ENCODE results near the gene STK31.
"Not testable (repeated sequence)": the region's sequence is repeated elsewhere in the genome, so short reads cannot be mapped to it uniquely, and the experiment has no call there.

The STK31 gene

GRCh38 chr7:23710000-23710399 is at the start of gene STK31:
Gene STK31 (plus strand): TSS chr7:23710219. CDS start chr7:23710286, 67 bp downstream.
- Histone ChIP-seq H3K36me3 (ENCODE audit: control insufficient read depth in 2 of 2, insufficient read depth in 2 of 2, low read length in 2 of 2) (peaks cover 6 to 7% of the 10 kb centered on the region in 2 donors), H3K27ac (ENCODE audit: low read length) (no peak within 1 kb of the TSS), H3K9ac (ENCODE audit: low read length in 2 of 2) (no peak within 1 kb of the TSS), H3K4me1 (ENCODE audit: control insufficient read depth, insufficient read depth, low read length) (no peaks in the 10 kb centered on the region), H3K27me3 (ENCODE audit: control insufficient read depth in 1 of 2, insufficient read depth in 2 of 2, low read length in 2 of 2) (no peaks in the 10 kb centered on the region), H3K9me3 (ENCODE audit: control insufficient read depth in 2 of 2, low read length in 2 of 2) (no peaks in the 10 kb centered on the region), H3K4me3 (ENCODE audit: low read length in 2 of 2) (no peak within 1 kb of the TSS)

GRCh38 chr7:23661385-23661784 is 48.6 kb upstream of the STK31 start:
- H3K36me3 ChIP-seq (ENCODE audit: control insufficient read depth in 2 of 2, insufficient read depth in 2 of 2, low read length in 2 of 2) = no peaks in the 10 kb centered on the region
- no peak overlapping the region for H3K4me3 ChIP-seq (ENCODE audit: low read length in 2 of 2)
- no peaks in the 10 kb centered on the region for H3K4me1 ChIP-seq (ENCODE audit: control insufficient read depth, insufficient read depth, low read length)
- no peak overlapping the region for H3K9ac ChIP-seq (ENCODE audit: low read length in 2 of 2)
- H3K9me3 ChIP-seq (ENCODE audit: control insufficient read depth in 2 of 2, low read length in 2 of 2) = no peaks in the 10 kb centered on the region
- H3K27me3 ChIP-seq (ENCODE audit: control insufficient read depth in 1 of 2, insufficient read depth in 2 of 2, low read length in 2 of 2) = no peaks in the 10 kb centered on the region
- no peak overlapping the region for H3K27ac ChIP-seq (ENCODE audit: low read length)

- Histone ChIP-seq H3K36me3 (ENCODE audit: control insufficient read depth in 2 of 2, insufficient read depth in 2 of 2, low read length in 2 of 2) (no peaks in the 10 kb centered on the region), H3K27ac (ENCODE audit: low read length) (no peak overlapping the region), H3K9me3 (ENCODE audit: control insufficient read depth in 2 of 2, low read length in 2 of 2) (no peaks in the 10 kb centered on the region), H3K4me1 (ENCODE audit: control insufficient read depth, insufficient read depth, low read length) (no peaks in the 10 kb centered on the region), H3K4me3 (ENCODE audit: low read length in 2 of 2) (no peak overlapping the region), H3K27me3 (ENCODE audit: control insufficient read depth in 1 of 2, insufficient read depth in 2 of 2, low read length in 2 of 2) (no peaks in the 10 kb centered on the region), H3K9ac (ENCODE audit: low read length in 2 of 2) (no peak overlapping the region)
These were observed 47.7 kb upstream of the STK31 start for GRCh38 chr7:23662124-23662983.

- Histone ChIP-seq H3K36me3 (ENCODE audit: control insufficient read depth in 2 of 2, insufficient read depth in 2 of 2, low read length in 2 of 2) (no peaks in the 10 kb centered on the region), H3K27ac (ENCODE audit: low read length) (no peak overlapping the region), H3K9ac (ENCODE audit: low read length in 2 of 2) (no peak overlapping the region), H3K4me1 (ENCODE audit: control insufficient read depth, insufficient read depth, low read length) (no peaks in the 10 kb centered on the region), H3K27me3 (ENCODE audit: control insufficient read depth in 1 of 2, insufficient read depth in 2 of 2, low read length in 2 of 2) (no peaks in the 10 kb centered on the region), H3K4me3 (ENCODE audit: low read length in 2 of 2) (no peak overlapping the region), H3K9me3 (ENCODE audit: control insufficient read depth in 2 of 2, low read length in 2 of 2) (no peaks in the 10 kb centered on the region)
These were observed 47.1 kb upstream of the STK31 start for GRCh38 chr7:23662984-23663313.

- no peak overlapping the region for H3K27ac ChIP-seq (ENCODE audit: low read length)
- H3K9ac ChIP-seq (ENCODE audit: low read length in 2 of 2) = no peak overlapping the region
- H3K27me3 ChIP-seq (ENCODE audit: control insufficient read depth in 1 of 2, insufficient read depth in 2 of 2, low read length in 2 of 2) = no peaks in the 10 kb centered on the region
- H3K9me3 ChIP-seq (ENCODE audit: control insufficient read depth in 2 of 2, low read length in 2 of 2) = no peaks in the 10 kb centered on the region
- H3K4me3 ChIP-seq (ENCODE audit: low read length in 2 of 2) = no peak overlapping the region
- H3K4me1 ChIP-seq (ENCODE audit: control insufficient read depth, insufficient read depth, low read length) = no peaks in the 10 kb centered on the region
- no peaks in the 10 kb centered on the region for H3K36me3 ChIP-seq (ENCODE audit: control insufficient read depth in 2 of 2, insufficient read depth in 2 of 2, low read length in 2 of 2)
These were observed 45.9 kb upstream of the STK31 start for GRCh38 chr7:23664122-23664521.

GRCh38 chr7:23672033-23672432 is 38.0 kb upstream of the STK31 start:
- H3K36me3 ChIP-seq (ENCODE audit: control insufficient read depth in 2 of 2, insufficient read depth in 2 of 2, low read length in 2 of 2) = no peaks in the 10 kb centered on the region
- H3K4me3 ChIP-seq (ENCODE audit: low read length in 2 of 2) = no peak overlapping the region
- H3K27ac ChIP-seq (ENCODE audit: low read length) = no peak overlapping the region
- H3K9ac ChIP-seq (ENCODE audit: low read length in 2 of 2) = no peak overlapping the region
- no peaks in the 10 kb centered on the region for H3K27me3 ChIP-seq (ENCODE audit: control insufficient read depth in 1 of 2, insufficient read depth in 2 of 2, low read length in 2 of 2)
- no peaks in the 10 kb centered on the region for H3K9me3 ChIP-seq (ENCODE audit: control insufficient read depth in 2 of 2, low read length in 2 of 2)
- H3K4me1 ChIP-seq (ENCODE audit: control insufficient read depth, insufficient read depth, low read length) = no peaks in the 10 kb centered on the region

- H3K27me3 ChIP-seq (ENCODE audit: control insufficient read depth in 1 of 2, insufficient read depth in 2 of 2, low read length in 2 of 2) = no peaks in the 10 kb centered on the region
- peak within 1 kb of the TSS; percentile 80 for H3K9ac ChIP-seq (ENCODE audit: low read length in 2 of 2)
- H3K9me3 ChIP-seq (ENCODE audit: control insufficient read depth in 2 of 2, low read length in 2 of 2) = no peaks in the 10 kb centered on the region
- H3K4me1 ChIP-seq (ENCODE audit: control insufficient read depth, insufficient read depth, low read length) = peaks cover 8% of the 10 kb centered on the region
- no peaks in the 10 kb centered on the region for H3K36me3 ChIP-seq (ENCODE audit: control insufficient read depth in 2 of 2, insufficient read depth in 2 of 2, low read length in 2 of 2)
- peak within 1 kb of the TSS; percentile 70 to 94 for H3K4me3 ChIP-seq (ENCODE audit: low read length in 2 of 2)
- H3K27ac ChIP-seq (ENCODE audit: low read length) = peak within 1 kb of the TSS; percentile 78
These were observed 30.1 kb upstream of the STK31 start, which contains the start of gene FAM221A for GRCh38 chr7:23679898-23680413. Gene FAM221A (plus strand): TSS chr7:23680199. CDS start chr7:23680219, 20 bp downstream.

- Histone ChIP-seq H3K27me3 (ENCODE audit: control insufficient read depth in 1 of 2, insufficient read depth in 2 of 2, low read length in 2 of 2) (no peaks in the 10 kb centered on the region), H3K36me3 (ENCODE audit: control insufficient read depth in 2 of 2, insufficient read depth in 2 of 2, low read length in 2 of 2) (no peaks in the 10 kb centered on the region), H3K4me1 (ENCODE audit: control insufficient read depth, insufficient read depth, low read length) (peaks cover 8% of the 10 kb centered on the region), H3K27ac (ENCODE audit: low read length) (peak overlapping the region; percentile 78), H3K4me3 (ENCODE audit: low read length in 2 of 2) (peak overlapping the region; percentile 70 to 94), H3K9me3 (ENCODE audit: control insufficient read depth in 2 of 2, low read length in 2 of 2) (no peaks in the 10 kb centered on the region), H3K9ac (ENCODE audit: low read length in 2 of 2) (peak overlapping the region; percentile 80)
These were observed 29.3 kb upstream of the STK31 start for GRCh38 chr7:23680414-23681405.

GRCh38 chr7:23684041-23684440 is 26.0 kb upstream of the STK31 start:
- H3K27ac ChIP-seq (ENCODE audit: low read length); H3K27me3 ChIP-seq (ENCODE audit: control insufficient read depth in 1 of 2, insufficient read depth in 2 of 2, low read length in 2 of 2); H3K36me3 ChIP-seq (ENCODE audit: control insufficient read depth in 2 of 2, insufficient read depth in 2 of 2, low read length in 2 of 2); H3K9ac ChIP-seq (ENCODE audit: low read length in 2 of 2); H3K9me3 ChIP-seq (ENCODE audit: control insufficient read depth in 2 of 2, low read length in 2 of 2); H3K4me3 ChIP-seq (ENCODE audit: low read length in 2 of 2): not testable (repeated sequence)
- H3K4me1 ChIP-seq (ENCODE audit: control insufficient read depth, insufficient read depth, low read length) = peaks cover 12% of the 10 kb centered on the region

- Histone ChIP-seq H3K4me1 (ENCODE audit: control insufficient read depth, insufficient read depth, low read length) (peaks cover 10% of the 10 kb centered on the region), H3K4me3 (ENCODE audit: low read length in 2 of 2) (no peak overlapping the region), H3K27me3 (ENCODE audit: control insufficient read depth in 1 of 2, insufficient read depth in 2 of 2, low read length in 2 of 2) (no peaks in the 10 kb centered on the region), H3K9me3 (ENCODE audit: control insufficient read depth in 2 of 2, low read length in 2 of 2) (no peaks in the 10 kb centered on the region), H3K36me3 (ENCODE audit: control insufficient read depth in 2 of 2, insufficient read depth in 2 of 2, low read length in 2 of 2) (peaks cover 0 to 3% of the 10 kb centered on the region in 2 donors), H3K27ac (ENCODE audit: low read length) (no peak overlapping the region), H3K9ac (ENCODE audit: low read length in 2 of 2) (no peak overlapping the region)
These were observed 24.3 kb upstream of the STK31 start for GRCh38 chr7:23685731-23686130.

All from stomach smooth muscle (tissue), 2 donors.